ENCODE results near the gene NRG3. TPM values are rescaled to one million over a fixed set of nuclear protein-coding genes. Genes with fewer than 3 reads are reported as not detected.

Gene NRG3
- total and polyA plus RNA-seq, 2 of the 8 experiments (the other 6 are each of a cell fraction or from before 2014, with no cell fraction given), result 4.2 to 5.0 TPM

DNA sequence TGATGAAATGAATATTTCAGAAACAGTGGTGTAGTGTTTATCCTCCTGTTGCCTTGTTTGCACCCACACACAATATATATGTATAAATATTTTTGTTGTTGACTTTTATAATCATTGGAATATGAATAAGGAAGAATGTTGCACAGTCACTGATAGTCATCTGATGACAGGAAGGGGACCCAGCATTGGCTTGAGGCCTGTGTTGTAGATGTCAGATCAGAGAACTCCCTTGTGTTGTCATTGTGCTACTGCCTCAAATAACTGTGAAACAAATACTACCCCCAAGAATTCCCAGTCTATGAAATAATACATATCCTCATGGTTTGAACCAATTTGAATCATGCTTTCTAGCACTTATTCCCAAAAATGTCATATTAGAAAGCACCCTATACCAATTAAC, 84.0 kb downstream of the NRG3 start:
- Histone ChIP-seq H4K5ac (ENCODE audit: insufficient read length, low read depth, low read length) (no peak overlapping the region), H3K4me1 (replicated peaks in 1 of 4; ENCODE audit: control insufficient read depth in 3 of 4, insufficient read depth in 4 of 4, low read length in 3 of 4) (peaks cover 0 to 2% (median 0%) of the 10 kb centered on the region in 4 experiments; a peak in 1 of 7 replicates), H3K23me2 (ENCODE audit: low read depth, low read length) (no peaks in the 10 kb centered on the region), H2BK5ac (ENCODE audit: low read depth, low read length) (no peak overlapping the region), H3K23ac (ENCODE audit: insufficient read length) (no peak overlapping the region), H3K56ac (replicated peaks; ENCODE audit: insufficient read length, low read depth, low read length) (no peak overlapping the region), H3K27ac (ENCODE audit: low read depth, low read length) (no peak overlapping the region), H4K8ac (ENCODE audit: extremely low read depth, insufficient read depth, low read length) (no peak overlapping the region), H4K20me1 (replicated peaks in 1 of 2; ENCODE audit: control insufficient read depth in 1 of 2, insufficient read depth in 2 of 2, low read length in 2 of 2) (no peaks in the 10 kb centered on the region), H3K9ac (replicated peaks in 1 of 4; ENCODE audit: extremely low read depth in 1 of 4, low read depth in 3 of 4, low read length in 3 of 4) (no peak overlapping the region), H3K14ac (ENCODE audit: insufficient read length) (no peak overlapping the region), H3K4me2 (ENCODE audit: insufficient read depth in 1 of 2, low read depth in 2 of 2, low read length in 2 of 2) (no peak overlapping the region), H2BK20ac (ENCODE audit: low read length) (no peak overlapping the region), H3K79me1 (ENCODE audit: low read depth, low read length) (no peaks in the 10 kb centered on the region), H3K36me3 (ENCODE audit: control insufficient read depth in 2 of 4, insufficient read depth in 4 of 4, low read length in 3 of 4) (no peaks in the 10 kb centered on the region), H3K4ac (replicated peaks; ENCODE audit: insufficient read length, low read depth, low read length) (no peak overlapping the region), H3K9me3 (ENCODE audit: insufficient read depth in 2 of 2, low read depth in 1 of 2, low read length in 1 of 2) (no peaks in the 10 kb centered on the region), H4K91ac (replicated peaks; ENCODE audit: insufficient read length, low read length) (no peak overlapping the region), H3K27me3 (replicated peaks in 1 of 4; ENCODE audit: control insufficient read depth in 3 of 4, extremely low read depth in 1 of 4, insufficient read depth in 3 of 4, low read length in 3 of 4) (no peaks in the 10 kb centered on the region), H2AFZ (ENCODE audit: low read length) (no peak overlapping the region), H3K18ac (ENCODE audit: extremely low read depth, low read length) (no peak overlapping the region), H3K4me3 (ENCODE audit: extremely low read depth in 1 of 4, insufficient read depth in 2 of 4, low read depth in 3 of 4, low read length in 4 of 4) (no peak overlapping the region), H3K79me2 (ENCODE audit: control insufficient read depth in 1 of 2, insufficient read depth in 2 of 2, low read length in 2 of 2) (no peaks in the 10 kb centered on the region), H2AK5ac (ENCODE audit: low read depth, low read length) (no peak overlapping the region), H2BK12ac (ENCODE audit: low read depth, low read length) (no peak overlapping the region), H2BK120ac (replicated peaks; ENCODE audit: low read depth, low read length) (no peak overlapping the region), H2BK15ac (ENCODE audit: low read length) (no peak overlapping the region)
- no peak for DNase-seq (ENCODE audit: low read depth in 1 of 2, low spot score in 2 of 2)
- no peak for TF ChIP-seq SP4 (IDR thresholded peaks at IDR 0.05; ENCODE audit: low read length)
- no peak for TF ChIP-seq POLR2AphosphoS5 (IDR thresholded peaks at IDR 0.05; ENCODE audit: low read depth, low read length)
- TF ChIP-seq, protein P1, sequence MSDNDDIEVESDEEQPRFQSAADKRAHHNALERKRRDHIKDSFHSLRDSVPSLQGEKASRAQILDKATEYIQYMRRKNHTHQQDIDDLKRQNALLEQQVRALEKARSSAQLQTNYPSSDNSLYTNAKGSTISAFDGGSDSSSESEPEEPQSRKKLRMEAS (IDR thresholded peaks at IDR 0.05), result no peak
- TF ChIP-seq TAF7 (optimal IDR thresholded peaks at IDR 0.05; ENCODE audit: borderline replicate concordance, low read depth, low read length), result no peak
- TF ChIP-seq POLR2A (IDR thresholded peaks at IDR 0.05; ENCODE audit: control extremely low read depth in 1 of 2, low read depth in 2 of 2, low read length in 2 of 2), result no peak
- no peak for TF ChIP-seq TEAD4 (IDR thresholded peaks at IDR 0.05; ENCODE audit: low read depth, low read length)
- no peak for TF ChIP-seq PHF8 (conservative IDR thresholded peaks at IDR 0.05; ENCODE audit: low read depth, low read length)
- FAIRE-seq, result no peak
- CTCF ChIA-PET (ENCODE audit: partially characterized antibody), result interaction anchor here (1.4 kb wide), 1 partner anchor 15 kb away, joined by 3 read pairs; no protein-coding TSS in a partner anchor
- POLR2A ChIA-PET (ENCODE audit: partially characterized antibody), result no interaction called here
